Vagina (tissue), 2 donors: ENCODE results near the gene CHMP5. TPM values are rescaled to one million over a fixed set of nuclear protein-coding genes. Genes with fewer than 3 reads are reported as not detected.

ENCODE experiments used
- DNase-seq, 2 donors: peaks; one replicate each; pipeline ENCODE4 v3.0.0-alpha.2; 2017; ENCODE audit errors: extremely low spot score in 2 of 2
- H3K27ac ChIP-seq: fragments of 200-600 bp; sonication (generic); one replicate; pipeline ENCODE4 v1.5.1; 2019
- H3K27me3 ChIP-seq: fragments of 200-600 bp; sonication (generic); one replicate; pipeline ENCODE4 v1.5.1; 2019
- H3K36me3 ChIP-seq, 2 donors: fragments of 200-600 bp; sonication (generic); one replicate each; pipeline ENCODE4 v1.5.1; 2017 to 2019
- H3K4me1 ChIP-seq: fragments of 200-600 bp; sonication (generic); one replicate; pipeline ENCODE4 v1.5.1; 2019
- H3K4me3 ChIP-seq, 2 donors: fragments of 200-600 bp; sonication (generic); 1 replicate in 1 of 2; 2 replicates in 1 of 2; pipeline ENCODE4 v1.5.1; 2016 to 2019
- H3K9me3 ChIP-seq: fragments of 200-600 bp; sonication (generic); one replicate; pipeline ENCODE4 v1.5.1; 2019
- CTCF ChIP-seq, 3 experiments: fragments of 450-650 bp in 2 of 3; fragments of 200-600 bp in 1 of 3; sonication (generic) in 1 of 3; IDR thresholded peaks; one replicate each; pipeline ENCODE4 v1.5.1; 2017 to 2019; ENCODE audit warnings: antibody characterized with exemption in 3 of 3, mild to moderate bottlenecking in 2 of 3, moderate library complexity in 2 of 3
- POLR2A ChIP-seq, 2 donors: fragments of 450-650 bp; IDR thresholded peaks; one replicate each; pipeline ENCODE4 v1.6.1; 2017; ENCODE audit warnings: antibody characterized with exemption in 2 of 2, mild to moderate bottlenecking in 2 of 2, moderate library complexity in 2 of 2
- POLR2AphosphoS5 ChIP-seq, 2 donors: sonication (generic); formaldehyde crosslinking; IDR thresholded peaks; one replicate each; pipeline ENCODE4 v1.9.0; 2017; ENCODE audit warnings: antibody characterized with exemption in 2 of 2, mild to moderate bottlenecking in 2 of 2, low read depth in 1 of 2; ENCODE audit not compliant: insufficient read depth in 1 of 2
- intact Hi-C: fragments of 100-400 bp; cut with DNase I; formaldehyde crosslinking; loops from one replicate; pipeline ENCODE4 v1.15.1; 2023
- total RNA-seq: library from RNA; depleted of rRNA; stranded (reverse); fragments of >200 nt; gene quantifications from one replicate; pipeline ENCODE4 v1.2.3, GENCODE V29; 2016

The CHMP5 gene
- total RNA-seq, 1 donor from 2014 or later: 41.5 TPM

- no peak for TF ChIP-seq CTCF (IDR thresholded peaks at IDR 0.05)
- no peak for TF ChIP-seq POLR2AphosphoS5 (IDR thresholded peaks at IDR 0.05; ENCODE audit: insufficient read depth in 1 of 2, low read depth in 1 of 2)
- TF ChIP-seq POLR2A (IDR thresholded peaks at IDR 0.05): no peak
- no peak overlapping the region for H3K4me3 ChIP-seq
- H3K9me3 ChIP-seq: no peaks in the 10 kb centered on the region
- no peaks in the 10 kb centered on the region for H3K27me3 ChIP-seq
- H3K36me3 ChIP-seq: peaks cover 0 to 8% of the 10 kb centered on the region in 2 donors
- DNase-seq: no peak
- no peak overlapping the region for H3K27ac ChIP-seq
- peaks cover 10% of the 10 kb centered on the region for H3K4me1 ChIP-seq
- intact Hi-C loops: no loop called here
These were observed 20.7 kb downstream of the CHMP5 start for GRCh38 chr9:33285502-33285901.

DNA sequence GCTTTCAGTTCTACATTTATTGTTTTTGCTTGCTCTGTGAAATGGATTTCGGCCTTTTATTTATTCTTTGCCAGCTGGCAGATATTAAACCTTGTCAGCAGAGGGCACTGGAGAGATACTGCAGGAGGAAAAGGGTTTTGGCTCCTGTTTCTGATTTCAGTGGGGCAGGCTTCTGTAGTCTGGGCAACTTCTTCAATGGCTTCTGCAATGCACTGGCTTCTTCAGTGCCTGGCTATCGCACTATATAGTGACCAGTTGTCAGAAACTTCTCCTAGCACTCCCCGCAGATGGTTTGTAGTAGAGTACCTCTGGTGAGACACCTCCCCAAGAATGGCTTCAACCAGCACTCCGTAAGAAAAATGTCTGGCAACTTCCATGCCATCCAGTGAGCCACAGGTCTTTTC, 22.2 kb downstream of the CHMP5 start:
- DNase-seq: no peak
- Histone ChIP-seq H3K4me1 (peaks cover 22% of the 10 kb centered on the region), H3K27me3 (no peaks in the 10 kb centered on the region), H3K27ac (peak overlapping the region; percentile 98), H3K36me3 (no peaks in the 10 kb centered on the region), H3K9me3 (no peaks in the 10 kb centered on the region), H3K4me3 (no peak overlapping the region)
- TF ChIP-seq CTCF (IDR thresholded peaks at IDR 0.05) (peak in 2 of 3 experiments; percentile 35 to 39), POLR2A (IDR thresholded peaks at IDR 0.05) (no peak), POLR2AphosphoS5 (IDR thresholded peaks at IDR 0.05; ENCODE audit: insufficient read depth in 1 of 2, low read depth in 1 of 2) (peak in 1 of 2 donors; percentile 53)
- intact Hi-C loops: no loop called here

- H3K27me3 ChIP-seq: no peaks in the 10 kb centered on the region
- H3K36me3 ChIP-seq: no peaks in the 10 kb centered on the region
- H3K4me3 ChIP-seq: no peak overlapping the region
- TF ChIP-seq CTCF (IDR thresholded peaks at IDR 0.05) (no peak), POLR2AphosphoS5 (IDR thresholded peaks at IDR 0.05; ENCODE audit: insufficient read depth in 1 of 2, low read depth in 1 of 2) (no peak), POLR2A (IDR thresholded peaks at IDR 0.05) (no peak)
- H3K4me1 ChIP-seq: peaks cover 33% of the 10 kb centered on the region
- no peaks in the 10 kb centered on the region for H3K9me3 ChIP-seq
- DNase-seq: no peak
- intact Hi-C loops: no loop called here
- H3K27ac ChIP-seq: peak overlapping the region; percentile 98
These were observed 23.4 kb downstream of the CHMP5 start for GRCh38 chr9:33288235-33288634.

DNA sequence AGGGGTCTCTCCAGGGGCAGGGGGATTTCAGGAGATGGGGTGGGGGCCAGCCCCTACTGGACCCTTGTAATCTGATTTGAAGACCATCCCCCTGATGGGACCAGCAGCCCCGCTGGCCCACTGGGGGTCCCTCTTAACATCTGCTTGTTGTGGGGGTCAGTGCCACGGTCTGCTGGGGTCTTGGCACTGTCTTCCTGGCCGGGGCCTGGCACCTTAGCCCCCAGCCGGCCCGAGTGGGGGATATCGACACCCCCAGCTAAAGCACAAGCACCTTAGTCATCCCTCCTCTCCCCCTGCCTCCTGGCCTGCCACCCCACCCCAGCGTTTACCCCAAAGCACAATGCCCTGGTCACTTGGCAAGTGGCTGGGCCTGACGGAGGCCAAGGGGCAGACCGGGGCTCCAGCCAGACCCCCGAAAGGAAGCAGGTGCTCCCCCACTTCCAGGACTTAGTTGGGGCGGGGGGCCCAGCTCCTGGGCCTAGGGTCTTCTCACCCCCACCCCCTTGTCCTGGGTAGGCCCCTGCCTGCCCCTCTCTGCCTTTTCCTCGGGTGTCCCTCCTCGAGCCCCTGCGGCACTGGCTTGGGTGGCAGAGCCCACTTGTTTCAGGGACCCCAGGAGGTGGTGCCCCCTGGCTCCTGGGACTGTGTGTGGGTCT, 24.1 kb downstream of the CHMP5 start:
- H3K27me3 ChIP-seq: no peaks in the 10 kb centered on the region
- H3K4me1 ChIP-seq: peaks cover 36% of the 10 kb centered on the region
- no peak for DNase-seq
- intact Hi-C loops: no loop called here
- peak overlapping the region in 1 of 2 donors; percentile 70 for H3K4me3 ChIP-seq
- peak overlapping the region; percentile 98 for H3K27ac ChIP-seq
- TF ChIP-seq CTCF (IDR thresholded peaks at IDR 0.05): no peak
- TF ChIP-seq POLR2A (IDR thresholded peaks at IDR 0.05): no peak
- TF ChIP-seq POLR2AphosphoS5 (IDR thresholded peaks at IDR 0.05; ENCODE audit: insufficient read depth in 1 of 2, low read depth in 1 of 2): no peak
- no peaks in the 10 kb centered on the region for H3K36me3 ChIP-seq
- no peaks in the 10 kb centered on the region for H3K9me3 ChIP-seq

GRCh38 chr9:33289496-33289895, 24.6 kb downstream of the CHMP5 start:
- TF ChIP-seq POLR2A (IDR thresholded peaks at IDR 0.05) (no peak), CTCF (IDR thresholded peaks at IDR 0.05) (no peak), POLR2AphosphoS5 (IDR thresholded peaks at IDR 0.05; ENCODE audit: insufficient read depth in 1 of 2, low read depth in 1 of 2) (no peak)
- DNase-seq: no peak
- Histone ChIP-seq H3K36me3 (peaks cover 0 to 3% of the 10 kb centered on the region in 2 donors), H3K4me3 (peak overlapping the region; percentile 70 to 73), H3K4me1 (peaks cover 40% of the 10 kb centered on the region), H3K9me3 (no peaks in the 10 kb centered on the region), H3K27ac (peak overlapping the region; percentile 98), H3K27me3 (no peaks in the 10 kb centered on the region)
- intact Hi-C loops: no loop called here
